ENCODE results near the gene PDGFD.

DNA sequence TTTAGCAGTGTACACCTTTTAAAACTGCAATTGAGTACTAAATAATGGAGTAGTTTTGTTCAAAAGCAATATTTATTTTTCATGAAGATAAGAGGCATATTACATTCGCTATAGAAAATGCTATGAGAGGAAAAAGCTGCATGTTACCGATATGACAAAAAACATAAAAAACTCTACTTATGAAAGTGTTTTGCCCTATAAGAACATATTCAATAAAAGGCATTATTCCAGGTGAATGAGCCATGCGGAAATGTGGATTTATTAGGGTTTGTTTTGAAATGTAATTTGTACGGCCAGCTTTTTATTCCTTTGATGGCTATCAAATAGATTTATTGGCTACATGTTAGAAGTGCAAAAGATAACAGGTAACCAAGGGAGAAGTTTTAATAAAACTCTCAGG, 256.8 kb downstream of the PDGFD start:
- no peak for TF ChIP-seq POLR2A (IDR thresholded peaks at IDR 0.05)
- TF ChIP-seq, protein P1, sequence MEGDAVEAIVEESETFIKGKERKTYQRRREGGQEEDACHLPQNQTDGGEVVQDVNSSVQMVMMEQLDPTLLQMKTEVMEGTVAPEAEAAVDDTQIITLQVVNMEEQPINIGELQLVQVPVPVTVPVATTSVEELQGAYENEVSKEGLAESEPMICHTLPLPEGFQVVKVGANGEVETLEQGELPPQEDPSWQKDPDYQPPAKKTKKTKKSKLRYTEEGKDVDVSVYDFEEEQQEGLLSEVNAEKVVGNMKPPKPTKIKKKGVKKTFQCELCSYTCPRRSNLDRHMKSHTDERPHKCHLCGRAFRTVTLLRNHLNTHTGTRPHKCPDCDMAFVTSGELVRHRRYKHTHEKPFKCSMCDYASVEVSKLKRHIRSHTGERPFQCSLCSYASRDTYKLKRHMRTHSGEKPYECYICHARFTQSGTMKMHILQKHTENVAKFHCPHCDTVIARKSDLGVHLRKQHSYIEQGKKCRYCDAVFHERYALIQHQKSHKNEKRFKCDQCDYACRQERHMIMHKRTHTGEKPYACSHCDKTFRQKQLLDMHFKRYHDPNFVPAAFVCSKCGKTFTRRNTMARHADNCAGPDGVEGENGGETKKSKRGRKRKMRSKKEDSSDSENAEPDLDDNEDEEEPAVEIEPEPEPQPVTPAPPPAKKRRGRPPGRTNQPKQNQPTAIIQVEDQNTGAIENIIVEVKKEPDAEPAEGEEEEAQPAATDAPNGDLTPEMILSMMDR (IDR thresholded peaks at IDR 0.05) = no peak
